HepG2 (cell line): ENCODE data around the gene HSD3B7. TPM values are rescaled to one million over a fixed set of nuclear protein-coding genes. Genes with fewer than 3 reads are reported as not detected.
A peak's percentile ranks its signal among the peaks of the same experiment; 100 is the strongest.

Source experiments
- HOXD1 ChIP-seq: sonication (generic); formaldehyde crosslinking; IDR thresholded peaks from 2 replicates; pipeline ENCODE4 v1.5.0; 2020; ENCODE audit warnings: missing genetic modification reagents
- KDM6A ChIP-seq: IDR thresholded peaks from 2 replicates; pipeline ENCODE4 v1.6.1; 2016; ENCODE audit warnings: low read depth
- NFATC3 ChIP-seq: sonication (generic); formaldehyde crosslinking; IDR thresholded peaks from 2 replicates; pipeline ENCODE4 v1.5.1; 2020; ENCODE audit warnings: mild to moderate bottlenecking, missing genetic modification reagents
- SNRNP70 ChIP-seq: fragments of 200-400 bp; formaldehyde crosslinking; IDR thresholded peaks from 2 replicates; pipeline ENCODE4 v1.6.1; 2017; ENCODE audit warnings: mild to moderate bottlenecking, low read depth, low read length, moderate library complexity
- ZBTB7A ChIP-seq: sonication (generic); formaldehyde crosslinking; IDR thresholded peaks from 2 replicates; pipeline ENCODE4 v1.8.0; 2022; ENCODE audit warnings: mild to moderate bottlenecking, missing genetic modification reagents
- ZNF10 ChIP-seq: sonication (generic); formaldehyde crosslinking; IDR thresholded peaks from 2 replicates; pipeline ENCODE4 v1.4.0; 2020; ENCODE audit warnings: mild to moderate bottlenecking, low read depth, missing genetic modification reagents, borderline replicate concordance
- ZNF34 ChIP-seq: sonication (generic); formaldehyde crosslinking; IDR thresholded peaks from 2 replicates; pipeline ENCODE4 v1.4.0; 2020; ENCODE audit warnings: mild to moderate bottlenecking, missing genetic modification reagents, borderline replicate concordance
- ZNF652 ChIP-seq: IDR thresholded peaks from 2 replicates; pipeline ENCODE4 v1.6.1; 2016; ENCODE audit warnings: low read depth, borderline replicate concordance
- polyA plus RNA-seq, 8 experiments: library from polyadenylated mRNA; depleted of rRNA in 3 of 8; stranded (reverse) in 7 of 8; unstranded in 1 of 8; fragments of >200 nt; fragmentation: Illumina TruSeq in 4 of 8; extraction: Trizol in 4 of 8; gene quantifications; 2 replicates each; pipeline versions ENCODE4 v1.2.1 to v1.2.3, GENCODE V29; 2011 to 2016; ENCODE audit warnings: low read depth in 4 of 8, missing spikeins in 1 of 8, mixed read lengths in 1 of 8; ENCODE audit not compliant: insufficient read depth in 1 of 8
- total RNA-seq, 5 experiments: library from RNA; depleted of rRNA; stranded (reverse); fragments of >200 nt; fragmentation: Illumina TruSeq; extraction: Trizol; gene quantifications; 2 replicates each; pipeline ENCODE4 v1.2.3, GENCODE V29; 2016; ENCODE audit warnings: low read depth in 1 of 5
- TF ChIP-seq, protein P1 (sequence below): sonication (generic); formaldehyde crosslinking; IDR thresholded peaks from 2 replicates; pipeline ENCODE4 v1.9.0; 2022; ENCODE audit warnings: low read depth, missing genetic modification reagents
- TF ChIP-seq, protein P2 (sequence below): sonication (generic); formaldehyde crosslinking; IDR thresholded peaks from 2 replicates; pipeline ENCODE4 v1.4.0; 2020; ENCODE audit warnings: mild to moderate bottlenecking, missing genetic modification reagents, borderline replicate concordance
- TF ChIP-seq, protein P3 (sequence below): sonication (generic); formaldehyde crosslinking; IDR thresholded peaks from 2 replicates; pipeline ENCODE4 v1.4.0; 2020; ENCODE audit warnings: mild to moderate bottlenecking, missing genetic modification reagents
- TF ChIP-seq, protein P4 (sequence below): sonication (generic); formaldehyde crosslinking; IDR thresholded peaks from 2 replicates; pipeline ENCODE4 v1.4.0; 2020; ENCODE audit warnings: missing genetic modification reagents

HSD3B7 gene
- total and polyA plus RNA-seq, 2 of the 13 experiments (the other 11 are each of a cell fraction or from before 2014, with no cell fraction given), result 32.9 to 69.7 TPM

DNA sequence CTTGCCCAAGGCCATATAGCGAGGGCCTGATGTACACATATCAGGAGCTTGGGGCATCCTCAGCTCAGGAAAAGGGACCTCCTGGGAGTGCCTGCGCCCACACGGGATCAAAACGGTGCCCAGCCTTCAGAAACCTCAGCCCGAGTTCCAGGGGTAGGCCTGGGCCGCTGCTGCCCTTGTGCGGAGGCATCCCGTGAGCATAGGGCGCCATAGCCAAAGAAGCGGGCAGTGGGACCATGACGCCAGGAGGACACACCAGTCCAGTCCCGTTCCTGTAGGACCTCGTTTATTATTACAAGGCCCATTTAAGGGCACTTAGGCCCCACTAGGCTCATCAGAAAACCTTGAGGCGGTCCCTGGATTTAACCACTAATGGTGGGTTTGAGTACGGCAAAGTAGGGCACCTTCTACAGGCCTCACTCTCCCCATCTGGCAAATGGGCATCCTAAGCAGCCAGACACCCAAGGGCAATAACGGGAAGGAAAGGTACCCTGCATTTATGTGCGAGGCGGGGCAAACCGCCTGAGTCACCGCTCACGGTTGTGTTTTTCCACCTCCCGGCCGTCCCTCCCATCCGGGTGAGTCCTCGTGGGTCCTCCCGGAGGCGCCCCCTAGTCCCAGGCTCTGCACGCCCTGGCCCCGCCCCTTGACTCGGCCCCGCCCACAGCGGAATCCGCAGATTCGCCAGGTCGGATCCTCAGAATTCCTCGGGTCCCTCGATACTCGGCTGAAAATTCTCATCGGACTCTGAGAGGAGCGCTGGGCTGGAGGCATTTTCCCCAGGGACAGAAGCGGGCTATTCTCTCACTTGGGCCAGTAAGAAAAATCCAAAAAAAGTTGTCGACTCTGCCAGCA lies 28.2 kb upstream of the HSD3B7 start (continued):
- TF ChIP-seq, protein P1, sequence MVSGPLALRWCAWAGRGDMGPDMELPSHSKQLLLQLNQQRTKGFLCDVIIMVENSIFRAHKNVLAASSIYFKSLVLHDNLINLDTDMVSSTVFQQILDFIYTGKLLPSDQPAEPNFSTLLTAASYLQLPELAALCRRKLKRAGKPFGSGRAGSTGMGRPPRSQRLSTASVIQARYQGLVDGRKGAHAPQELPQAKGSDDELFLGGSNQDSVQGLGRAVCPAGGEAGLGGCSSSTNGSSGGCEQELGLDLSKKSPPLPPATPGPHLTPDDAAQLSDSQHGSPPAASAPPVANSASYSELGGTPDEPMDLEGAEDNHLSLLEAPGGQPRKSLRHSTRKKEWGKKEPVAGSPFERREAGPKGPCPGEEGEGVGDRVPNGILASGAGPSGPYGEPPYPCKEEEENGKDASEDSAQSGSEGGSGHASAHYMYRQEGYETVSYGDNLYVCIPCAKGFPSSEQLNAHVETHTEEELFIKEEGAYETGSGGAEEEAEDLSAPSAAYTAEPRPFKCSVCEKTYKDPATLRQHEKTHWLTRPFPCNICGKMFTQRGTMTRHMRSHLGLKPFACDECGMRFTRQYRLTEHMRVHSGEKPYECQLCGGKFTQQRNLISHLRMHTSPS (CRISPR knock-in tag), result no peak
- no peak for TF ChIP-seq SNRNP70
- TF ChIP-seq KDM6A, result no peak; the same call in 1 of the 2 replicates
- no peak for TF ChIP-seq NFATC3 (CRISPR knock-in tag)
- TF ChIP-seq ZNF652 (CRISPR knock-in tag), result no peak
- TF ChIP-seq, protein P2, sequence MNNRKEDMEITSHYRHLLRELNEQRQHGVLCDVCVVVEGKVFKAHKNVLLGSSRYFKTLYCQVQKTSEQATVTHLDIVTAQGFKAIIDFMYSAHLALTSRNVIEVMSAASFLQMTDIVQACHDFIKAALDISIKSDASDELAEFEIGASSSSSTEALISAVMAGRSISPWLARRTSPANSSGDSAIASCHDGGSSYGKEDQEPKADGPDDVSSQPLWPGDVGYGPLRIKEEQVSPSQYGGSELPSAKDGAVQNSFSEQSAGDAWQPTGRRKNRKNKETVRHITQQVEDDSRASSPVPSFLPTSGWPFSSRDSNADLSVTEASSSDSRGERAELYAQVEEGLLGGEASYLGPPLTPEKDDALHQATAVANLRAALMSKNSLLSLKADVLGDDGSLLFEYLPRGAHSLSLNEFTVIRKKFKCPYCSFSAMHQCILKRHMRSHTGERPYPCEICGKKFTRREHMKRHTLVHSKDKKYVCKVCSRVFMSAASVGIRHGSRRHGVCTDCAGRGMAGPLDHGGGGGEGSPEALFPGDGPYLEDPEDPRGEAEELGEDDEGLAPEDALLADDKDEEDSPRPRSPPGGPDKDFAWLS (CRISPR knock-in tag), result peak; percentile 37; the same call in 1 of the 2 replicates
- peak; percentile 41; the same call in 1 of the 2 replicates for TF ChIP-seq HOXD1 (CRISPR knock-in tag)
- no peak for TF ChIP-seq ZNF34
- TF ChIP-seq ZBTB7A (CRISPR knock-in tag), result 0 out of 2 replicates have a peak, but pooled peaks have one; percentile 17
- TF ChIP-seq ZNF10 (CRISPR knock-in tag), result no peak
- TF ChIP-seq, protein P3, sequence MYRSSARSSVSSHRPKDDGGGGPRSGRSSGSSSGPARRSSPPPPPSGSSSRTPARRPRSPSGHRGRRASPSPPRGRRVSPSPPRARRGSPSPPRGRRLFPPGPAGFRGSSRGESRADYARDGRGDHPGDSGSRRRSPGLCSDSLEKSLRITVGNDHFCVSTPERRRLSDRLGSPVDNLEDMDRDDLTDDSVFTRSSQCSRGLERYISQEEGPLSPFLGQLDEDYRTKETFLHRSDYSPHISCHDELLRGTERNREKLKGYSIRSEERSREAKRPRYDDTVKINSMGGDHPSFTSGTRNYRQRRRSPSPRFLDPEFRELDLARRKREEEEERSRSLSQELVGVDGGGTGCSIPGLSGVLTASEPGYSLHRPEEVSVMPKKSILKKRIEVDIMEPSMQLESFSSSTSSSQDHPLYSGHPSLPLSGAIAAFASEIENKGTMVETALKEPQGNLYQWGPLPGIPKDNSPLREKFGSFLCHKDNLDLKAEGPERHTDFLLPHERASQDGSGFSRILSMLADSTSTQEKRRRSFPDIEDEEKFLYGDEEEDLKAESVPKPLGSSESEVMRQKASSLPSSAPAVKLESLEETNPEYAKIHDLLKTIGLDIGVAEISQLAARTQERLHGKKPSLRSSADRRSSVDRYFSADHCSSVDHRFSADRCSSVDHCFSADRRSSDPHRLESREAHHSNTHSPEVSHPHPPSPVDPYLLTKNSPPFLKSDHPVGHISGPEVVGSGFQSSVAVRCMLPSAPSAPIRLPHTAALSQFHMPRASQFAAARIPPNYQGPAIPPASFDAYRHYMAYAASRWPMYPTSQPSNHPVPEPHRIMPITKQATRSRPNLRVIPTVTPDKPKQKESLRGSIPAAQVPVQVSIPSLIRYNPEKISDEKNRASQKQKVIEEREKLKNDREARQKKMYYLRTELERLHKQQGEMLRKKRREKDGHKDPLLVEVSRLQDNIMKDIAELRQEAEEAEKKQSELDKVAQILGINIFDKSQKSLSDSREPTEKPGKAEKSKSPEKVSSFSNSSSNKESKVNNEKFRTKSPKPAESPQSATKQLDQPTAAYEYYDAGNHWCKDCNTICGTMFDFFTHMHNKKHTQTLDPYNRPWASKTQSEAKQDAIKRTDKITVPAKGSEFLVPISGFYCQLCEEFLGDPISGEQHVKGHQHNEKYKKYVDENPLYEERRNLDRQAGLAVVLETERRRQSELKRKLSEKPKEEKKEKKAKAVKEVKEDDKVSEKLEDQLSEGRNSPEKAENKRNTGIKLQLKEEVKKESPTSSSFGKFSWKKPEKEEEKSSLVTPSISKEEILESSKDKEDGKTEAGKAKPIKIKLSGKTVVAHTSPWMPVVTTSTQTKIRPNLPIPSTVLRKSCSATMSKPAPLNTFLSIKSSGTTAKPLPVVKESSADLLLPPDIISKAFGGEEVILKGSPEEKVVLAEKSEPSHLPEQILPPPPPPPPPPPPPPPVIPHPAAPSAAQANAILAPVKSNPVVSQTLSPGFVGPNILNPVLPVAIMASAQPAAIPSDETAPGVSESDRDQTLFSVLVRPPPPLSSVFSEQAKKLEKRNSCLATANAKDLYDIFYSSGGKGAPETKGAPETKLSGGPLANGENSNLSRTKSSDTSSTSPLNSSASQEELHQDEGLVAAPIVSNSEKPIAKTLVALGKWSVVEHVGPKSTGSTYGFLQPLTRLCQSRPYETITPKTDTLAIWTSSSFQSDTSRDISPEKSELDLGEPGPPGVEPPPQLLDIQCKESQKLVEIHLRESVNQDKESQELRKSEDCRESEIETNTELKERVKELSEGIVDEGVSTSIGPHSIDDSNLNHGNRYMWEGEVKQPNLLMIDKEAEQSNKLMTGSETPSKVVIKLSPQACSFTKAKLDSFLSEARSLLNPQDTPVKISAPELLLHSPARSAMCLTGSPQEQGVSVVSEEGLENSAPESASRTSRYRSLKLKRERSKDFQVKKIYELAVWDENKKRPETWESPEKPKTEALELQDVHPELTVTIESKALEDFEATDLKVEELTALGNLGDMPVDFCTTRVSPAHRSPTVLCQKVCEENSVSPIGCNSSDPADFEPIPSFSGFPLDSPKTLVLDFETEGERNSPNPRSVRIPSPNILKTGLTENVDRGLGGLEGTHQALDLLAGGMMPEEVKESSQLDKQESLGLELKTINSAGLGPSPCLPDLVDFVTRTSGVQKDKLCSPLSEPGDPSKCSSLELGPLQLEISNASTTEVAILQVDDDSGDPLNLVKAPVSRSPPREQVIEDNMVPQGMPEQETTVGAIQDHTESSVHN (CRISPR knock-in tag), result no peak
- TF ChIP-seq, protein P4, sequence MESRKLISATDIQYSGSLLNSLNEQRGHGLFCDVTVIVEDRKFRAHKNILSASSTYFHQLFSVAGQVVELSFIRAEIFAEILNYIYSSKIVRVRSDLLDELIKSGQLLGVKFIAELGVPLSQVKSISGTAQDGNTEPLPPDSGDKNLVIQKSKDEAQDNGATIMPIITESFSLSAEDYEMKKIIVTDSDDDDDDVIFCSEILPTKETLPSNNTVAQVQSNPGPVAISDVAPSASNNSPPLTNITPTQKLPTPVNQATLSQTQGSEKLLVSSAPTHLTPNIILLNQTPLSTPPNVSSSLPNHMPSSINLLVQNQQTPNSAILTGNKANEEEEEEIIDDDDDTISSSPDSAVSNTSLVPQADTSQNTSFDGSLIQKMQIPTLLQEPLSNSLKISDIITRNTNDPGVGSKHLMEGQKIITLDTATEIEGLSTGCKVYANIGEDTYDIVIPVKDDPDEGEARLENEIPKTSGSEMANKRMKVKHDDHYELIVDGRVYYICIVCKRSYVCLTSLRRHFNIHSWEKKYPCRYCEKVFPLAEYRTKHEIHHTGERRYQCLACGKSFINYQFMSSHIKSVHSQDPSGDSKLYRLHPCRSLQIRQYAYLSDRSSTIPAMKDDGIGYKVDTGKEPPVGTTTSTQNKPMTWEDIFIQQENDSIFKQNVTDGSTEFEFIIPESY, result peak; percentile 48; the same call in 1 of the 2 replicates
